ENCODE data around the gene DCAKD.

Gene DCAKD

DNA sequence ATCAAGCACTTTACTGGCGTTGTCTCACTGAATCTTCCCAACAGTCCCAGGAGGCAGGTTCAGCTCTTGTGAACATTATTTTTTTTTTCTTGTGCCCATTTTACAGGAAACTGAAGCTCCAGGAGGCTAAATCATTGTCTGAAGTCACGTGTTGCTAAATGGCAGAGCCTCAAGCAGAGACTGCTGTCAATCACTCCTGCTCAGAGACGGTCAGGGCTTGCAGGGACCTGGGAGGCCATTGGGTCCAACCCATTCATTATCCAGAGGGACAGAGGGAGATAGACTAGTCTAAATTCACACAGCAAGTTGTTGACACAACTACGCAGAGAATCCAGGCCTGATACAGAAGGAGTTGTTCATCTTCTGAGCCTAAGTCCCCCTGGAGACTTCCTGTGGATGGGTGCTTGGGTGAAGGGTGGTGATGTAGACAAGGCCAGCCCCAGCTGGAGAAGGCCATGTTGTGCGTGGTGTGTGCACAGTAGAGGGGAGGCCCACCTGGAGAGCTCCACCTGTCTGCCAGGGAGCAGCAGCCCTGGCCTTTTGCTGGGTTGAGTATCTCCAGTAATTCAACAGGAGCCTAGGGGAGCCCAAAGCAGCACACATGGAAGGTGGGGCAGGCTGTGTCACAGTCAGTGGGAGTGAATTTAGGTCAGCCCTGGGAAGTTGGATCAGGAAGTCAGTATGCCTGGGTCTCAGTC is 59.0 kb downstream of the DCAKD start:
- ChIA-PET POLR2A (interaction anchor here (0.5 kb wide), 1 partner anchor 1625 kb away, joined by 3 read pairs; no protein-coding TSS in a partner anchor), CTCF (interaction anchor here (1.1 to 1.7 kb wide), 5 partner anchors 12 to 217 kb away, joined by 3 to 5 read pairs (median 4); no protein-coding TSS in a partner anchor)
- TF ChIP-seq, protein P1, sequence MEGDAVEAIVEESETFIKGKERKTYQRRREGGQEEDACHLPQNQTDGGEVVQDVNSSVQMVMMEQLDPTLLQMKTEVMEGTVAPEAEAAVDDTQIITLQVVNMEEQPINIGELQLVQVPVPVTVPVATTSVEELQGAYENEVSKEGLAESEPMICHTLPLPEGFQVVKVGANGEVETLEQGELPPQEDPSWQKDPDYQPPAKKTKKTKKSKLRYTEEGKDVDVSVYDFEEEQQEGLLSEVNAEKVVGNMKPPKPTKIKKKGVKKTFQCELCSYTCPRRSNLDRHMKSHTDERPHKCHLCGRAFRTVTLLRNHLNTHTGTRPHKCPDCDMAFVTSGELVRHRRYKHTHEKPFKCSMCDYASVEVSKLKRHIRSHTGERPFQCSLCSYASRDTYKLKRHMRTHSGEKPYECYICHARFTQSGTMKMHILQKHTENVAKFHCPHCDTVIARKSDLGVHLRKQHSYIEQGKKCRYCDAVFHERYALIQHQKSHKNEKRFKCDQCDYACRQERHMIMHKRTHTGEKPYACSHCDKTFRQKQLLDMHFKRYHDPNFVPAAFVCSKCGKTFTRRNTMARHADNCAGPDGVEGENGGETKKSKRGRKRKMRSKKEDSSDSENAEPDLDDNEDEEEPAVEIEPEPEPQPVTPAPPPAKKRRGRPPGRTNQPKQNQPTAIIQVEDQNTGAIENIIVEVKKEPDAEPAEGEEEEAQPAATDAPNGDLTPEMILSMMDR (IDR thresholded peaks at IDR 0.05; ENCODE audit: control extremely low read depth, extremely low read depth, low read depth, missing control alignments): no peak
- no peak for DNase-seq (ENCODE audit: extremely low spot score)

DNA sequence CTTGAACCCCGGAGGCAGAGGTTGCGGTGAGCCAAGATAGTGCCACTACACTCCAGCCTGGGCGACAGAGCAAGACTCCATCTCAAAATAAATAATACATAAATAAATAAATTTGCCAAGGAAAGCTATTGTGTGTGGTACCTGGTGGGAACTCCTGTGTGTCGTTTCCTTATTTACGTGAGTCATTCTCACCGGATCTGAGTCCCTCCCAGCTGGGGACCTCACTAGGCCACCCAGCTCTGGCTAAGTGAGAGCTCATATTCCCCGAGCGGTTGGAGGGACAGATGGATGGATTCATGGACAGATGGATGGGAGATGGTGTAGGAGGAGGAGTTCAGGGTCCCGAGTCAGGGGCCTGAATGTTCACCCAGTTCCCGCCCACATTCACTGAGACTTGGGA is 60.4 kb downstream of the DCAKD start:
- TF ChIP-seq, protein P1 (IDR thresholded peaks at IDR 0.05; ENCODE audit: control extremely low read depth, extremely low read depth, low read depth, missing control alignments): no peak
- ChIA-PET CTCF (interaction anchor here (0.9 to 2.3 kb wide), 8 partner anchors 14 to 215 kb away, joined by 3 to 10 read pairs (median 4); no protein-coding TSS in a partner anchor), POLR2A (interaction anchor here (0.6 kb wide), 1 partner anchor 90 kb away, joined by 4 read pairs; no protein-coding TSS in a partner anchor)
- no peak for DNase-seq (ENCODE audit: extremely low spot score)

DNA sequence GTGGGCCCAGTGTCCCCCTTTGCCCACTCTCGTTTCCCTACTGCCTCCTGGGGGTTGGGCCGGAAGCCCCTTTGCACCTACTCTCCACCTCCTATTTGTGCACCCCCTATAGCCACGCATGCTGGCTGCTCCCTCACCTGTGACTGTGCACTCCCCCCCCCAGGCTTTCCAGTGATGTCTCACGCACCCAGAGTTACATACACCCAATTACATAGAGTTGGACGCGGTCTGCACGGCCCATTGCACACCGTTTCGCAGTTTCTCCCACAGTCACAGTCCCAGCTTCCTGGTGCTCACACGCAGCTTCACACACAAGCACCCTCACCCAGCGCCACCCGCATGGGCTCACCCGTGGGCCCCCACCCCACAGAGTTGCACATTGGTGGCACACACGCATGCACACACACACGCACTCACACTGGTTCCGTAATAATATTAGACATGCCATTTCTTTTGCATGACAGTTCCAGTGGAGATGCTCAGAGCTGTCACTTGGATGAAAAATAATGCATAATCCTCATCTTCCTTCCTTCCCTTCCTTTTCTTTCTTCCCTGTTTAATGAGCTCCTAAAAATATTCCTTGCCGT is 61.8 kb downstream of the DCAKD start:
- TF ChIP-seq, protein P1 (IDR thresholded peaks at IDR 0.05; ENCODE audit: control extremely low read depth, extremely low read depth, low read depth, missing control alignments): no peak
- no peak for DNase-seq (ENCODE audit: extremely low spot score)
- ChIA-PET CTCF (interaction anchor here (0.9 to 2.3 kb wide), 2 partner anchors 31 to 146 kb away, joined by 4 to 10 read pairs; partner anchors contain the start of gene ACBD4), POLR2A (interaction anchor here (0.6 kb wide), 1 partner anchor 22 kb away, joined by 4 read pairs; the partner anchor contains the start of gene C1QL1)

DNA sequence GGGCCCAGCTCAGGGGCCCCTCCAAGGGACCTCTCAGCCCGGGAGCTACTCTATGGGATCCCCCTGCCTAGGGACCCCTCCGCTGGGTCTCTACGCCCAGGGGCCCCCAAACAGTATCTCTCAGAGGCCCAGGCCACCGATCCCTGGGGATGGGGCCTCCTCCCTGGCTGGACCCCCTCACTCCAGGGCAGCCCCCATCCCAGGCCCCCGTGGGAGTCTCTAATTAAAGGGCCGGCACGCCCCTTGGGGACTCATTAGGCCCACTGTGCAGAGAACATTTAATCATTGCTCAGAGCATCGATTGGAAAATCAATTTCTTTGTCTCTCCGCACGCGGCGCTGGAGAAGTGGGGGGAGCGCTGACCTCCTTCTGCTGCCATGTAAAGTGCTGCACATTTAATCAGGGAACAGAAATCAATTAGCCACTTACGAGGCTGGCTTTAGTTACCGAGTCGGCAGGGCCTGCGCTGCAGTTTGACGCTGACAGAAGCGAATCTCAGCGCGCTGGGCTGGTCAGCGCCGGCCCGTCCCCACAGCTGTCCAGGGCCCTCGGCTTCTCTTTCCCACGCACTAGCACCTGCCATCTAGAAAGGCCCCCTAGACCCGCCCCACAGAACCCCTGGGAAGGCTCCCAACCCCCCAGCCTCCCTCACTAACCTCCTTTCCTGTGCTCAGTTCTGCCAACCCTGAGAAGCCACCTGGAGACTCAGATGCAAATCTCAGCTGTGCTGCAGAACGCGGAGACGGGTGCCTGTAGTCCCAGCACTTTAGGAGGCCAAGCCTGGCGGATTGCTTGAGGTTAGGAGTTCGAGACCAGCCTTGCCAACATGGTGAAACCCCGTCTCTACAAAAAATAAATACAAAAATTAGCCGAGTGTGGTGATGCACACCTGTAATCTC is 63.1 kb downstream of the DCAKD start:
- TF ChIP-seq, protein P1 (IDR thresholded peaks at IDR 0.05; ENCODE audit: control extremely low read depth, extremely low read depth, low read depth, missing control alignments): no peak
- no peak for DNase-seq (ENCODE audit: extremely low spot score)
- ChIA-PET POLR2A (no interaction called here), CTCF (no interaction called here)

DNA sequence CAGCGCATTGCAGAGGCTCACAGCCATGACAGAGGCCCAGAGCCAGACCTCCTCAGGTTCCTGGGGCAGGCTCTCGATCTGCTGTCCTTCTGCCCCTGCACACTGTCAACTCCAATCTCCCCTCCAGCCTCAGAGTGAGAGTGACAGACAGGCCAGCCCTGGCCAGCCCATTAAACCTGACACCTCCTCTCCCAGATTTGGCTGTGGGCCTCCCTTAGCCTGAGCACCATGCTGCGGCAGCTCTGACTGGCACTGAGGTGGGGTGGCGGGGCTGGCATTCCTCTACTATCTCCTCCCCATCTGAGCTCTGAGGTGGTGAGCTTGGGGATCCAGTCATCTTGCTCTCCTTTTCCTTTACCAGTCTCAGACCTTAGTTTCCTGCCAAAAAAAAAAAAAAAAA is 67.9 kb downstream of the DCAKD start:
- no peak for DNase-seq (ENCODE audit: extremely low spot score)
- TF ChIP-seq, protein P1 (IDR thresholded peaks at IDR 0.05; ENCODE audit: control extremely low read depth, extremely low read depth, low read depth, missing control alignments): no peak
- CTCF ChIA-PET: interaction anchor here (0.7 kb wide), 1 partner anchor 152 kb away, joined by 3 read pairs; the partner anchor contains the start of gene ACBD4
- POLR2A ChIA-PET: no interaction called here

All from GM10248 (cell line).